GM12892 (cell line): ENCODE results near the gene DTX1.
A peak's percentile ranks its signal among the peaks of the same experiment; 100 is the strongest.

Source experiments
- DNase-seq: peaks from one replicate; pipeline ENCODE4 v3.0.0; 2011; ENCODE audit not compliant: insufficient read length
- FAIRE-seq: peaks from 2 replicates; lab custom pipeline; 2011; peaks lifted over from hg19 to GRCh38; lab: Jason Lieb, UNC
- POLR2A ChIP-seq: IDR thresholded peaks from 2 replicates; pipeline ENCODE4 v1.6.1; 2011; ENCODE audit warnings: low read depth, low read length, control low read depth
- POLR2AphosphoS5 ChIP-seq: IDR thresholded peaks from 2 replicates; pipeline ENCODE4 v1.6.1; 2011; ENCODE audit warnings: low read depth, low read length, control low read depth
- TAF1 ChIP-seq: IDR thresholded peaks from 2 replicates; pipeline ENCODE4 v1.6.1; 2011; ENCODE audit warnings: low read depth, mild to moderate bottlenecking, control low read depth, low read length, borderline replicate concordance

The DTX1 gene

GRCh38 chr12:113077859-113078255 is 21.3 kb downstream of the DTX1 start:
- FAIRE-seq (no peak), DNase-seq (no peak)
- TF ChIP-seq TAF1 (no peak), POLR2A (no peak), POLR2AphosphoS5 (no peak)

- DNase-seq (no peak), FAIRE-seq (no peak)
These were observed 25.3 kb downstream of the DTX1 start for GRCh38 chr12:113081873-113082272.

GRCh38 chr12:113082486-113083148 is 26.1 kb downstream of the DTX1 start:
- no peak for DNase-seq
- TF ChIP-seq POLR2AphosphoS5 (no peak), POLR2A (no peak), TAF1 (no peak)
- peak; percentile 60 for FAIRE-seq

More at GRCh38 chr12:113081873-113082272, 25.3 kb downstream of the DTX1 start:
- TF ChIP-seq POLR2A (no peak), POLR2AphosphoS5 (no peak), TAF1 (no peak)

- DNase-seq (no peak), FAIRE-seq (no peak)
- TF ChIP-seq TAF1, result no peak
- TF ChIP-seq POLR2A, result no peak
- no peak for TF ChIP-seq POLR2AphosphoS5
These were observed 27.4 kb downstream of the DTX1 start for GRCh38 chr12:113083863-113084435.

- FAIRE-seq, result peak; percentile 85
These were observed 30.0 kb downstream of the DTX1 start for GRCh38 chr12:113086249-113087164.

GRCh38 chr12:113087193-113087592 is 30.7 kb downstream of the DTX1 start:
- no peak for DNase-seq
- FAIRE-seq, result no peak
- TF ChIP-seq POLR2A (no peak), TAF1 (no peak), POLR2AphosphoS5 (no peak)

More at GRCh38 chr12:113086249-113087164, 30.0 kb downstream of the DTX1 start:
- no peak for DNase-seq
- TF ChIP-seq TAF1 (no peak), POLR2AphosphoS5 (no peak), POLR2A (no peak)

- FAIRE-seq, result no peak
- DNase-seq, result no peak
- TF ChIP-seq POLR2A (no peak), POLR2AphosphoS5 (no peak), TAF1 (no peak)
These were observed 31.5 kb downstream of the DTX1 start for GRCh38 chr12:113088037-113088436.

- FAIRE-seq (no peak), DNase-seq (no peak)
- TF ChIP-seq POLR2A (no peak), TAF1 (0 out of 2 replicates have a peak, but pooled peaks have one; percentile 35)
These were observed 32.6 kb downstream of the DTX1 start for GRCh38 chr12:113088971-113089756.

- FAIRE-seq, result no peak
These were observed 33.3 kb downstream of the DTX1 start for GRCh38 chr12:113089839-113090238.

GRCh38 chr12:113090740-113091139 is 34.2 kb downstream of the DTX1 start:
- FAIRE-seq (no peak), DNase-seq (no peak)

More at GRCh38 chr12:113089839-113090238, 33.3 kb downstream of the DTX1 start:
- TF ChIP-seq TAF1, result no peak
- no peak for TF ChIP-seq POLR2A
- no peak for TF ChIP-seq POLR2AphosphoS5
- no peak for DNase-seq

More at GRCh38 chr12:113090740-113091139, 34.2 kb downstream of the DTX1 start:
- no peak for TF ChIP-seq POLR2AphosphoS5
- no peak for TF ChIP-seq TAF1
- no peak for TF ChIP-seq POLR2A
